HepG2 (cell line): ENCODE measurements around the gene WIZ. TPM values are rescaled to one million over a fixed set of nuclear protein-coding genes. Genes with fewer than 3 reads are reported as not detected.

Experiments
- ATAC-seq: fragments of 200-7000 bp; cut with Tn5 transposase; 3 replicates; pipeline ENCODE4 v1.9.1; 2020; ENCODE audit warnings: mild to moderate bottlenecking, moderate library complexity
- BruUV-seq: library from RNA; stranded (reverse); fragments of 400-500 nt; replicated peaks from 2 replicates; lab custom pipeline; 2021; lab: Mats Ljungman, UMichigan
- CTCF ChIA-PET: fragments of 300-600 bp; formaldehyde crosslinking; extraction: SDS; loops from one replicate; lab custom pipeline; 2021; ENCODE audit warnings: low total read pairs, inconsistent platforms, low intra/inter-chr PET ratio; lab: Yijun Ruan, JAX
- POLR2A ChIA-PET: fragments of 350-600 bp; sonication (Branson Sonifier 250); formaldehyde crosslinking; loops from one replicate; lab custom pipeline; 2020; ENCODE audit warnings: antibody characterized with exemption, inconsistent platforms; lab: Yijun Ruan, JAX
- DNase-seq: peaks from one replicate; pipeline ENCODE4 v3.0.0-alpha.2; 2015; ENCODE audit warnings: low spot score
- FAIRE-seq: peaks from 3 replicates; lab custom pipeline; 2011; peaks lifted over from hg19 to GRCh38; lab: Jason Lieb, UNC
- H2AFZ ChIP-seq: one replicate; pipeline ENCODE4 v1.6.1; 2011; ENCODE audit warnings: low read length, inconsistent platforms
- H3K27ac ChIP-seq: fragments of 300-600 bp; 3 replicates; pipeline ENCODE4 v1.8.0; 2011; ENCODE audit warnings: mixed run types, mild to moderate bottlenecking, mixed read lengths, low read length, inconsistent platforms; ENCODE audit not compliant: insufficient read depth; ENCODE audit errors: extremely low read length
- H3K27me3 ChIP-seq, 2 experiments: fragments of 200-600 bp in 1 of 2; 2 replicates in 1 of 2; 3 replicates in 1 of 2; pipeline versions ENCODE4 v1.6.0 to v1.8.0; 2011; ENCODE audit warnings: low read length in 2 of 2, mild to moderate bottlenecking in 2 of 2, moderate library complexity in 2 of 2, inconsistent platforms in 1 of 2; ENCODE audit not compliant: insufficient read depth in 2 of 2, control insufficient read depth in 1 of 2
- H3K36me3 ChIP-seq, 2 experiments: fragments of 200-600 bp in 1 of 2; replicated peaks in 1 of 2; 2 replicates in 1 of 2; 3 replicates in 1 of 2; pipeline versions ENCODE4 v1.5.1 to v1.8.0; 2011; ENCODE audit warnings: low read length in 2 of 2, inconsistent platforms in 1 of 2; ENCODE audit not compliant: insufficient read depth in 2 of 2, control insufficient read depth in 1 of 2
- H3K4me1 ChIP-seq: 2 replicates; pipeline ENCODE4 v1.5.1; 2012; ENCODE audit warnings: low read length, inconsistent platforms; ENCODE audit not compliant: insufficient read depth
- H3K4me2 ChIP-seq: 2 replicates; pipeline ENCODE4 v1.6.0; 2011; ENCODE audit warnings: low read depth, low read length, inconsistent platforms
- H3K4me3 ChIP-seq, 3 experiments: fragments of 200-600 bp in 1 of 3; sonication (generic), shearing (Covaris generic) in 1 of 3; replicated peaks in 1 of 3; 2 replicates each; pipeline ENCODE4 v1.5.1; 2011 to 2016; ENCODE audit warnings: low read length in 3 of 3, inconsistent platforms in 2 of 3, low read depth in 2 of 3, mild to moderate bottlenecking in 2 of 3, control low read depth in 1 of 3, mixed read lengths in 1 of 3; ENCODE audit not compliant: insufficient read depth in 1 of 3
- H3K79me2 ChIP-seq: one replicate; pipeline ENCODE4 v1.6.1; 2011; ENCODE audit warnings: low read length, inconsistent platforms; ENCODE audit not compliant: insufficient read depth
- H3K9ac ChIP-seq: 2 replicates; pipeline ENCODE4 v1.6.0; 2011; ENCODE audit warnings: mild to moderate bottlenecking, low read depth, low read length, inconsistent platforms; ENCODE audit not compliant: insufficient read depth
- H3K9me3 ChIP-seq: 2 replicates; pipeline ENCODE4 v1.5.1; 2012; ENCODE audit warnings: mild to moderate bottlenecking, low read length
- H4K20me1 ChIP-seq: 2 replicates; pipeline ENCODE4 v1.6.0; 2011; ENCODE audit warnings: inconsistent platforms, mild to moderate bottlenecking, low read length, moderate library complexity; ENCODE audit not compliant: insufficient read depth
- ESRRA ChIP-seq: sonication (generic); formaldehyde crosslinking; IDR thresholded peaks from 2 replicates; pipeline ENCODE4 v1.5.1; 2020; ENCODE audit warnings: mild to moderate bottlenecking, low read depth, missing genetic modification reagents
- HOXA9 ChIP-seq: sonication (generic); formaldehyde crosslinking; IDR thresholded peaks from 2 replicates; pipeline ENCODE4 v1.8.1; 2022; ENCODE audit warnings: missing genetic modification reagents, mild to moderate bottlenecking, moderate library complexity, borderline replicate concordance
- ZFP37 ChIP-seq: sonication (generic); formaldehyde crosslinking; IDR thresholded peaks from 2 replicates; pipeline ENCODE4 v1.4.0; 2020; ENCODE audit warnings: missing genetic modification reagents, borderline replicate concordance
- ZNF44 ChIP-seq: sonication (generic); formaldehyde crosslinking; IDR thresholded peaks from 2 replicates; pipeline ENCODE4 v1.5.1; 2020; ENCODE audit warnings: mild to moderate bottlenecking, missing genetic modification reagents
- ZNF770 ChIP-seq: sonication (generic); formaldehyde crosslinking; IDR thresholded peaks from 2 replicates; pipeline ENCODE4 v1.5.0; 2020; ENCODE audit warnings: mild to moderate bottlenecking, missing genetic modification reagents
- ZSCAN9 ChIP-seq: IDR thresholded peaks from 2 replicates; pipeline ENCODE4 v1.6.1; 2016; ENCODE audit warnings: borderline replicate concordance
- WGBS: methylation state at CpG from one replicate; pipeline ENCODE4 v1.1.6; 2017; ENCODE audit warnings: low lambda C conversion rate; 5-methylcytosine and 5-hydroxymethylcytosine counted together
- in situ Hi-C: cut with HindIII; loops from 2 replicates; pipeline ENCODE4 v1.10.0; 2017; ENCODE audit warnings: low pct_unique_long_range_greater_than_20kb; ENCODE audit not compliant: extremely low pct_ligation_motif_present
- intact Hi-C: fragments of 100-400 bp; cut with micrococcal nuclease; formaldehyde crosslinking; loops from one replicate; pipeline ENCODE4 v1.10.0; 2022; ENCODE audit not compliant: unreplicated experiment
- polyA plus RNA-seq, 8 experiments: library from polyadenylated mRNA; depleted of rRNA in 3 of 8; stranded (reverse) in 7 of 8; unstranded in 1 of 8; fragments of >200 nt; fragmentation: Illumina TruSeq in 4 of 8; extraction: Trizol in 4 of 8; gene quantifications; 2 replicates each; pipeline versions ENCODE4 v1.2.1 to v1.2.3, GENCODE V29; 2011 to 2016; ENCODE audit warnings: low read depth in 4 of 8, missing spikeins in 1 of 8, mixed read lengths in 1 of 8; ENCODE audit not compliant: insufficient read depth in 1 of 8
- total RNA-seq, 5 experiments: library from RNA; depleted of rRNA; stranded (reverse); fragments of >200 nt; fragmentation: Illumina TruSeq; extraction: Trizol; gene quantifications; 2 replicates each; pipeline ENCODE4 v1.2.3, GENCODE V29; 2016; ENCODE audit warnings: low read depth in 1 of 5
- TF ChIP-seq, protein P1 (sequence below): sonication (generic); formaldehyde crosslinking; IDR thresholded peaks from 2 replicates; pipeline ENCODE4 v1.9.0; 2021; ENCODE audit warnings: mild to moderate bottlenecking, missing genetic modification reagents
- TF ChIP-seq, protein P2 (sequence below): IDR thresholded peaks from 2 replicates; pipeline ENCODE4 v1.6.1; 2018; ENCODE audit warnings: missing genetic modification reagents, mild to moderate bottlenecking, missing compliant biosample characterization

Gene WIZ
- total and polyA plus RNA-seq, 2 of the 13 experiments (the other 11 are each of a cell fraction or from before 2014, with no cell fraction given), result 4.7 to 4.8 TPM

- no peaks in the 10 kb centered on the region; a peak in 2 of 5 replicates for H3K27me3 ChIP-seq
- no peak overlapping the region for H3K4me2 ChIP-seq
- in situ Hi-C loops, result loop anchor here (10.0 kb wide), 1 partner anchor 126 kb away; no protein-coding TSS in a partner anchor
- FAIRE-seq (no peak), DNase-seq (no peak), ATAC-seq (no peak)
- H3K4me1 ChIP-seq, result peaks cover 23% of the 10 kb centered on the region
- H3K9me3 ChIP-seq, result no peaks in the 10 kb centered on the region
- H3K4me3 ChIP-seq, result no peak overlapping the region
- 98% methylated on average over 15 of the region's 22 CpGs for WGBS
- peaks cover 19 to 27% of the 10 kb centered on the region in 2 experiments; a peak in 4 of 5 replicates for H3K36me3 ChIP-seq
- H3K27ac ChIP-seq, result no peak overlapping the region
- POLR2A ChIA-PET, result interaction anchor here (1.0 kb wide), 1 partner anchor 11 kb away, joined by 4 read pairs; the partner anchor contains the start of gene AKAP8L
- intact Hi-C loops, result no loop called here
- no peak overlapping the region for H2AFZ ChIP-seq
- H3K9ac ChIP-seq, result no peak overlapping the region
- H4K20me1 ChIP-seq, result no peaks in the 10 kb centered on the region
- peaks cover 24% of the 10 kb centered on the region for H3K79me2 ChIP-seq
- TF ChIP-seq ESRRA (CRISPR knock-in tag) (no peak), ZNF770 (CRISPR knock-in tag) (no peak), ZFP37 (CRISPR knock-in tag) (no peak), ZNF44 (CRISPR knock-in tag) (no peak), HOXA9 (CRISPR knock-in tag) (no peak), ZSCAN9 (CRISPR knock-in tag) (no peak)
- TF ChIP-seq, protein P1, sequence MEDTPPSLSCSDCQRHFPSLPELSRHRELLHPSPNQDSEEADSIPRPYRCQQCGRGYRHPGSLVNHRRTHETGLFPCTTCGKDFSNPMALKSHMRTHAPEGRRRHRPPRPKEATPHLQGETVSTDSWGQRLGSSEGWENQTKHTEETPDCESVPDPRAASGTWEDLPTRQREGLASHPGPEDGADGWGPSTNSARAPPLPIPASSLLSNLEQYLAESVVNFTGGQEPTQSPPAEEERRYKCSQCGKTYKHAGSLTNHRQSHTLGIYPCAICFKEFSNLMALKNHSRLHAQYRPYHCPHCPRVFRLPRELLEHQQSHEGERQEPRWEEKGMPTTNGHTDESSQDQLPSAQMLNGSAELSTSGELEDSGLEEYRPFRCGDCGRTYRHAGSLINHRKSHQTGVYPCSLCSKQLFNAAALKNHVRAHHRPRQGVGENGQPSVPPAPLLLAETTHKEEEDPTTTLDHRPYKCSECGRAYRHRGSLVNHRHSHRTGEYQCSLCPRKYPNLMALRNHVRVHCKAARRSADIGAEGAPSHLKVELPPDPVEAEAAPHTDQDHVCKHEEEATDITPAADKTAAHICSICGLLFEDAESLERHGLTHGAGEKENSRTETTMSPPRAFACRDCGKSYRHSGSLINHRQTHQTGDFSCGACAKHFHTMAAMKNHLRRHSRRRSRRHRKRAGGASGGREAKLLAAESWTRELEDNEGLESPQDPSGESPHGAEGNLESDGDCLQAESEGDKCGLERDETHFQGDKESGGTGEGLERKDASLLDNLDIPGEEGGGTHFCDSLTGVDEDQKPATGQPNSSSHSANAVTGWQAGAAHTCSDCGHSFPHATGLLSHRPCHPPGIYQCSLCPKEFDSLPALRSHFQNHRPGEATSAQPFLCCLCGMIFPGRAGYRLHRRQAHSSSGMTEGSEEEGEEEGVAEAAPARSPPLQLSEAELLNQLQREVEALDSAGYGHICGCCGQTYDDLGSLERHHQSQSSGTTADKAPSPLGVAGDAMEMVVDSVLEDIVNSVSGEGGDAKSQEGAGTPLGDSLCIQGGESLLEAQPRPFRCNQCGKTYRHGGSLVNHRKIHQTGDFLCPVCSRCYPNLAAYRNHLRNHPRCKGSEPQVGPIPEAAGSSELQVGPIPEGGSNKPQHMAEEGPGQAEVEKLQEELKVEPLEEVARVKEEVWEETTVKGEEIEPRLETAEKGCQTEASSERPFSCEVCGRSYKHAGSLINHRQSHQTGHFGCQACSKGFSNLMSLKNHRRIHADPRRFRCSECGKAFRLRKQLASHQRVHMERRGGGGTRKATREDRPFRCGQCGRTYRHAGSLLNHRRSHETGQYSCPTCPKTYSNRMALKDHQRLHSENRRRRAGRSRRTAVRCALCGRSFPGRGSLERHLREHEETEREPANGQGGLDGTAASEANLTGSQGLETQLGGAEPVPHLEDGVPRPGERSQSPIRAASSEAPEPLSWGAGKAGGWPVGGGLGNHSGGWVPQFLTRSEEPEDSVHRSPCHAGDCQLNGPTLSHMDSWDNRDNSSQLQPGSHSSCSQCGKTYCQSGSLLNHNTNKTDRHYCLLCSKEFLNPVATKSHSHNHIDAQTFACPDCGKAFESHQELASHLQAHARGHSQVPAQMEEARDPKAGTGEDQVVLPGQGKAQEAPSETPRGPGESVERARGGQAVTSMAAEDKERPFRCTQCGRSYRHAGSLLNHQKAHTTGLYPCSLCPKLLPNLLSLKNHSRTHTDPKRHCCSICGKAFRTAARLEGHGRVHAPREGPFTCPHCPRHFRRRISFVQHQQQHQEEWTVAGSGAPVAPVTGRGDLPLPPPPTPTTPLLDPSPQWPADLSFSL, result no peak
- TF ChIP-seq, protein P2, sequence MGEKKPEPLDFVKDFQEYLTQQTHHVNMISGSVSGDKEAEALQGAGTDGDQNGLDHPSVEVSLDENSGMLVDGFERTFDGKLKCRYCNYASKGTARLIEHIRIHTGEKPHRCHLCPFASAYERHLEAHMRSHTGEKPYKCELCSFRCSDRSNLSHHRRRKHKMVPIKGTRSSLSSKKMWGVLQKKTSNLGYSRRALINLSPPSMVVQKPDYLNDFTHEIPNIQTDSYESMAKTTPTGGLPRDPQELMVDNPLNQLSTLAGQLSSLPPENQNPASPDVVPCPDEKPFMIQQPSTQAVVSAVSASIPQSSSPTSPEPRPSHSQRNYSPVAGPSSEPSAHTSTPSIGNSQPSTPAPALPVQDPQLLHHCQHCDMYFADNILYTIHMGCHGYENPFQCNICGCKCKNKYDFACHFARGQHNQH (CRISPR knock-in tag), result no peak
- CTCF ChIA-PET, result no interaction called here
- BruUV-seq, result no TSS peak
These were observed 20.6 kb downstream of the WIZ start for GRCh38 chr19:15428956-15429824.
